ENCODE measurements around the gene RNF225. TPM values are rescaled to one million over a fixed set of nuclear protein-coding genes. Genes with fewer than 3 reads are reported as not detected.

RNF225 gene
- total and polyA plus RNA-seq, 2 of the 13 experiments (the other 11 are each of a cell fraction or from before 2014, with no cell fraction given): not detected

- TF ChIP-seq ZNF883 (CRISPR knock-in tag; IDR thresholded peaks at IDR 0.05; ENCODE audit: not compliant biosample characterization) (no peak), HES4 (CRISPR knock-in tag; IDR thresholded peaks at IDR 0.05; ENCODE audit: borderline replicate concordance) (no peak), SPEN (CRISPR knock-in tag; IDR thresholded peaks at IDR 0.05; ENCODE audit: low read depth) (peak; percentile 93), MIXL1 (CRISPR knock-in tag; IDR thresholded peaks at IDR 0.05) (peak; percentile 35; the same call in 1 of the 2 replicates), ZNF121 (CRISPR knock-in tag; IDR thresholded peaks at IDR 0.05) (peak; percentile 82), ZNF777 (CRISPR knock-in tag; IDR thresholded peaks at IDR 0.05) (peak; percentile 71; the same call in 1 of the 2 replicates), ZNF557 (CRISPR knock-in tag; IDR thresholded peaks at IDR 0.05) (peak; percentile 84; the same call in 1 of the 2 replicates), PREB (CRISPR knock-in tag; IDR thresholded peaks at IDR 0.05) (no peak), PATZ1 (CRISPR knock-in tag; IDR thresholded peaks at IDR 0.05) (peak; percentile 53; the same call in 1 of the 2 replicates), ZNF724P (CRISPR knock-in tag; IDR thresholded peaks at IDR 0.05; ENCODE audit: borderline replicate concordance) (peak; percentile 88; the same call in 1 of the 2 replicates), KMT2B (CRISPR knock-in tag; IDR thresholded peaks at IDR 0.05) (peak; percentile 91), ZNF841 (CRISPR knock-in tag; IDR thresholded peaks at IDR 0.05; ENCODE audit: borderline replicate concordance) (no peak), POGK (CRISPR knock-in tag; conservative IDR thresholded peaks at IDR 0.05) (peak; percentile 69), ZNF780A (CRISPR knock-in tag; IDR thresholded peaks at IDR 0.05) (0 out of 2 replicates have a peak, but pooled peaks have one; percentile 71)
- TF ChIP-seq, protein P1, sequence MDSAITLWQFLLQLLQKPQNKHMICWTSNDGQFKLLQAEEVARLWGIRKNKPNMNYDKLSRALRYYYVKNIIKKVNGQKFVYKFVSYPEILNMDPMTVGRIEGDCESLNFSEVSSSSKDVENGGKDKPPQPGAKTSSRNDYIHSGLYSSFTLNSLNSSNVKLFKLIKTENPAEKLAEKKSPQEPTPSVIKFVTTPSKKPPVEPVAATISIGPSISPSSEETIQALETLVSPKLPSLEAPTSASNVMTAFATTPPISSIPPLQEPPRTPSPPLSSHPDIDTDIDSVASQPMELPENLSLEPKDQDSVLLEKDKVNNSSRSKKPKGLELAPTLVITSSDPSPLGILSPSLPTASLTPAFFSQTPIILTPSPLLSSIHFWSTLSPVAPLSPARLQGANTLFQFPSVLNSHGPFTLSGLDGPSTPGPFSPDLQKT (CRISPR knock-in tag; IDR thresholded peaks at IDR 0.05; ENCODE audit: borderline replicate concordance): peak; percentile 80; the same call in 1 of the 2 replicates
- TF ChIP-seq, protein P2, sequence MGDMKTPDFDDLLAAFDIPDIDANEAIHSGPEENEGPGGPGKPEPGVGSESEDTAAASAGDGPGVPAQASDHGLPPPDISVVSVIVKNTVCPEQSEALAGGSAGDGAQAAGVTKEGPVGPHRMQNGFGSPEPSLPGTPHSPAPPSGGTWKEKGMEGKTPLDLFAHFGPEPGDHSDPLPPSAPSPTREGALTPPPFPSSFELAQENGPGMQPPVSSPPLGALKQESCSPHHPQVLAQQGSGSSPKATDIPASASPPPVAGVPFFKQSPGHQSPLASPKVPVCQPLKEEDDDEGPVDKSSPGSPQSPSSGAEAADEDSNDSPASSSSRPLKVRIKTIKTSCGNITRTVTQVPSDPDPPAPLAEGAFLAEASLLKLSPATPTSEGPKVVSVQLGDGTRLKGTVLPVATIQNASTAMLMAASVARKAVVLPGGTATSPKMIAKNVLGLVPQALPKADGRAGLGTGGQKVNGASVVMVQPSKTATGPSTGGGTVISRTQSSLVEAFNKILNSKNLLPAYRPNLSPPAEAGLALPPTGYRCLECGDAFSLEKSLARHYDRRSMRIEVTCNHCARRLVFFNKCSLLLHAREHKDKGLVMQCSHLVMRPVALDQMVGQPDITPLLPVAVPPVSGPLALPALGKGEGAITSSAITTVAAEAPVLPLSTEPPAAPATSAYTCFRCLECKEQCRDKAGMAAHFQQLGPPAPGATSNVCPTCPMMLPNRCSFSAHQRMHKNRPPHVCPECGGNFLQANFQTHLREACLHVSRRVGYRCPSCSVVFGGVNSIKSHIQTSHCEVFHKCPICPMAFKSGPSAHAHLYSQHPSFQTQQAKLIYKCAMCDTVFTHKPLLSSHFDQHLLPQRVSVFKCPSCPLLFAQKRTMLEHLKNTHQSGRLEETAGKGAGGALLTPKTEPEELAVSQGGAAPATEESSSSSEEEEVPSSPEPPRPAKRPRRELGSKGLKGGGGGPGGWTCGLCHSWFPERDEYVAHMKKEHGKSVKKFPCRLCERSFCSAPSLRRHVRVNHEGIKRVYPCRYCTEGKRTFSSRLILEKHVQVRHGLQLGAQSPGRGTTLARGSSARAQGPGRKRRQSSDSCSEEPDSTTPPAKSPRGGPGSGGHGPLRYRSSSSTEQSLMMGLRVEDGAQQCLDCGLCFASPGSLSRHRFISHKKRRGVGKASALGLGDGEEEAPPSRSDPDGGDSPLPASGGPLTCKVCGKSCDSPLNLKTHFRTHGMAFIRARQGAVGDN (CRISPR knock-in tag; IDR thresholded peaks at IDR 0.05): peak; percentile 91
- TF ChIP-seq, protein P3, sequence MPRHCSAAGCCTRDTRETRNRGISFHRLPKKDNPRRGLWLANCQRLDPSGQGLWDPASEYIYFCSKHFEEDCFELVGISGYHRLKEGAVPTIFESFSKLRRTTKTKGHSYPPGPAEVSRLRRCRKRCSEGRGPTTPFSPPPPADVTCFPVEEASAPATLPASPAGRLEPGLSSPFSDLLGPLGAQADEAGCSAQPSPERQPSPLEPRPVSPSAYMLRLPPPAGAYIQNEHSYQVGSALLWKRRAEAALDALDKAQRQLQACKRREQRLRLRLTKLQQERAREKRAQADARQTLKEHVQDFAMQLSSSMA (CRISPR knock-in tag; IDR thresholded peaks at IDR 0.05): 0 out of 2 replicates have a peak, but pooled peaks have one; percentile 25
These were observed 33.0 kb upstream of the RNF225 start, which contains the start of gene ZNF497 (continued) for GRCh38 chr19:58362272-58362994.
